HepG2 (cell line): ENCODE data around the gene SLC25A22. TPM values are rescaled to one million over a fixed set of nuclear protein-coding genes. Genes with fewer than 3 reads are reported as not detected.
A peak's percentile ranks its signal among the peaks of the same experiment; 100 is the strongest.

Experiments used
- CHD2 ChIP-seq: IDR thresholded peaks from 2 replicates; pipeline ENCODE4 v1.6.1; 2011; ENCODE audit warnings: low read depth, low read length, improper control_type of control experiment
- FOXK1 ChIP-seq: sonication (generic); formaldehyde crosslinking; IDR thresholded peaks from 2 replicates; pipeline ENCODE4 v1.4.0; 2020; ENCODE audit warnings: low read depth, missing genetic modification reagents, borderline replicate concordance
- KDM6A ChIP-seq: IDR thresholded peaks from 2 replicates; pipeline ENCODE4 v1.6.1; 2016; ENCODE audit warnings: low read depth
- MAZ ChIP-seq, 2 experiments: sonication (generic) in 1 of 2; formaldehyde crosslinking in 1 of 2; IDR thresholded peaks; 2 replicates each; pipeline versions ENCODE4 v1.5.0 to v1.6.1; 2012 to 2020; ENCODE audit warnings: low read depth in 2 of 2, mild to moderate bottlenecking in 2 of 2, borderline replicate concordance in 1 of 2, improper control_type of control experiment in 1 of 2, low read length in 1 of 2, missing genetic modification reagents in 1 of 2, moderate library complexity in 1 of 2
- MXI1 ChIP-seq: IDR thresholded peaks from 3 replicates; pipeline ENCODE4 v1.6.1; 2012; ENCODE audit warnings: low read depth, low read length, inconsistent platforms, borderline replicate concordance
- NFRKB ChIP-seq: fragments of 450-650 bp; IDR thresholded peaks from 2 replicates; pipeline ENCODE4 v1.6.1; 2017
- PAF1 ChIP-seq: IDR thresholded peaks from 2 replicates; pipeline ENCODE4 v1.6.1; 2016; ENCODE audit warnings: missing genetic modification reagents, missing compliant biosample characterization
- PRPF4 ChIP-seq: fragments of 200-400 bp; formaldehyde crosslinking; IDR thresholded peaks from 2 replicates; pipeline ENCODE4 v1.6.1; 2016; ENCODE audit warnings: low read length, low read depth; ENCODE audit not compliant: poor library complexity, severe bottlenecking
- RCOR2 ChIP-seq: IDR thresholded peaks from 2 replicates; pipeline ENCODE4 v1.6.1; 2016; ENCODE audit warnings: missing biosample characterization, missing genetic modification reagents
- REL ChIP-seq: sonication (generic); formaldehyde crosslinking; conservative IDR thresholded peaks from 2 replicates; pipeline ENCODE4 v1.8.0; 2022; ENCODE audit warnings: mild to moderate bottlenecking, missing genetic modification reagents, moderate library complexity
- SMC3 ChIP-seq: IDR thresholded peaks from 2 replicates; pipeline ENCODE4 v1.6.1; 2011; ENCODE audit warnings: low read length, improper control_type of control experiment
- ZNF496 ChIP-seq: sonication (generic); formaldehyde crosslinking; IDR thresholded peaks from 2 replicates; pipeline ENCODE4 v1.8.1; 2023; ENCODE audit warnings: mild to moderate bottlenecking, moderate library complexity, missing genetic modification reagents; ENCODE audit not compliant: insufficient replicate concordance
- ZNF543 ChIP-seq: sonication (generic); formaldehyde crosslinking; IDR thresholded peaks from 2 replicates; pipeline ENCODE4 v1.4.0; 2020; ENCODE audit warnings: mild to moderate bottlenecking, missing genetic modification reagents
- ZNF629 ChIP-seq: sonication (generic); formaldehyde crosslinking; conservative IDR thresholded peaks from 2 replicates; pipeline ENCODE4 v1.5.0; 2020; ENCODE audit warnings: missing genetic modification reagents
- polyA plus RNA-seq, 8 experiments: library from polyadenylated mRNA; depleted of rRNA in 3 of 8; stranded (reverse) in 7 of 8; unstranded in 1 of 8; fragments of >200 nt; fragmentation: Illumina TruSeq in 4 of 8; extraction: Trizol in 4 of 8; gene quantifications; 2 replicates each; pipeline versions ENCODE4 v1.2.1 to v1.2.3, GENCODE V29; 2011 to 2016; ENCODE audit warnings: low read depth in 4 of 8, missing spikeins in 1 of 8, mixed read lengths in 1 of 8; ENCODE audit not compliant: insufficient read depth in 1 of 8
- total RNA-seq, 5 experiments: library from RNA; depleted of rRNA; stranded (reverse); fragments of >200 nt; fragmentation: Illumina TruSeq; extraction: Trizol; gene quantifications; 2 replicates each; pipeline ENCODE4 v1.2.3, GENCODE V29; 2016; ENCODE audit warnings: low read depth in 1 of 5
- TF ChIP-seq, protein P1 (sequence below): sonication (generic); formaldehyde crosslinking; conservative IDR thresholded peaks from 2 replicates; pipeline ENCODE4 v1.8.0; 2022; ENCODE audit warnings: mild to moderate bottlenecking, moderate library complexity, missing genetic modification reagents
- TF ChIP-seq, protein P2 (sequence below): sonication (generic); formaldehyde crosslinking; IDR thresholded peaks from 2 replicates; pipeline ENCODE4 v1.4.0; 2020; ENCODE audit warnings: missing genetic modification reagents
- TF ChIP-seq, protein P3 (sequence below): conservative IDR thresholded peaks from 2 replicates; pipeline ENCODE4 v1.6.1; 2018; ENCODE audit warnings: missing genetic modification reagents
- TF ChIP-seq, protein P4 (sequence below): sonication (generic); formaldehyde crosslinking; IDR thresholded peaks from 2 replicates; pipeline ENCODE4 v1.4.0; 2020; ENCODE audit warnings: mild to moderate bottlenecking, missing genetic modification reagents
- TF ChIP-seq, protein P5 (sequence below): sonication (generic); formaldehyde crosslinking; IDR thresholded peaks from 2 replicates; pipeline ENCODE4 v1.8.0; 2022; ENCODE audit warnings: missing genetic modification reagents, low read depth, mild to moderate bottlenecking, borderline replicate concordance
- TF ChIP-seq, protein P6 (sequence below): IDR thresholded peaks from 2 replicates; pipeline ENCODE4 v1.6.1; 2016

Gene SLC25A22
- total and polyA plus RNA-seq, 2 of the 13 experiments (the other 11 are each of a cell fraction or from before 2014, with no cell fraction given) = 12.4 to 19.2 TPM

DNA sequence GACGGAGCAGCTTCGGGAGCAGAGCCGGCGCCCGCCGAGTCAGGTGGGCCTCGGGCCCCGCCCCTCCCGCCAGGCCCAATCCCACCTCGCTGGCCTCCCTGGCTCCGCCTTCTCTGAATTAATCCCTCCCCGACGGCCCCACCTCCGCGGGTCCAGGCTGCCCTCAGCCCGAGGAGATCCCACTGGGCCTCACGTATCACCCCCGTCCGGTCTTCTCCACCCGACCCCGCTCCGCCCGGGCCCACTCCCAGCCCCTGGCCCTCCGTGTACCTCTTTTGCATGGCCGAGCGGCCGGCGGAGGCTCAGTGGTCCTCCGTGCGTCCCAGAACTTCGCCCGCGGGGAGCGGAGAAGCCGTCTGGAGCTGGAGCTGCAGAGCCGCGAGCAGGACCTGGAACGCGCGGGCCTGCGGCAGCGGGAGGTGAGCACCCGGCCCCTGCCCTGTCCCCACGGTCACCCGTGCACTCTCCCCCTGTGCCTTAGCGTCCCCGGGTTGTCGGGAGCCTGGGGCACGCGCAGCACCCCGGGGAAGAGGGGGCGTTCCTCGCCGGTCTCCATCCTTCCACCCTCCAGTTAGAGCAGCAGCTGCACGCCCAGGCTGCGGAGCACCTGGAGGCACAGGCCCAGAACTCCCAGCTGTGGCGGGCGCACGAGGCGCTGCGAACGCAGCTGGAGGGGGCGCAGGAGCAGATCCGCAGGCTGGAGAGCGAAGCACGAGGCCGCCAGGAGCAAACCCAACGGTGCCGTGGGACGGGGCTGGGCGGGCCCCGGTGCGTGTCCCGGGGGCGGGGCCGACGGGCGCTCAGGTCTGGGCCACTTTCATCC lies 32.4 kb upstream of the SLC25A22 start (continued):
- 0 out of 2 replicates have a peak, but pooled peaks have one; percentile 26 for TF ChIP-seq MAZ (IDR thresholded peaks at IDR 0.05; ENCODE audit: borderline replicate concordance, low read depth, low read length)
- peak; percentile 59 for TF ChIP-seq MAZ (CRISPR knock-in tag; IDR thresholded peaks at IDR 0.05; ENCODE audit: low read depth)
- TF ChIP-seq NFRKB = no peak
- no peak for TF ChIP-seq SMC3
- TF ChIP-seq ZNF629 (CRISPR knock-in tag) = no peak
- TF ChIP-seq, protein P1, sequence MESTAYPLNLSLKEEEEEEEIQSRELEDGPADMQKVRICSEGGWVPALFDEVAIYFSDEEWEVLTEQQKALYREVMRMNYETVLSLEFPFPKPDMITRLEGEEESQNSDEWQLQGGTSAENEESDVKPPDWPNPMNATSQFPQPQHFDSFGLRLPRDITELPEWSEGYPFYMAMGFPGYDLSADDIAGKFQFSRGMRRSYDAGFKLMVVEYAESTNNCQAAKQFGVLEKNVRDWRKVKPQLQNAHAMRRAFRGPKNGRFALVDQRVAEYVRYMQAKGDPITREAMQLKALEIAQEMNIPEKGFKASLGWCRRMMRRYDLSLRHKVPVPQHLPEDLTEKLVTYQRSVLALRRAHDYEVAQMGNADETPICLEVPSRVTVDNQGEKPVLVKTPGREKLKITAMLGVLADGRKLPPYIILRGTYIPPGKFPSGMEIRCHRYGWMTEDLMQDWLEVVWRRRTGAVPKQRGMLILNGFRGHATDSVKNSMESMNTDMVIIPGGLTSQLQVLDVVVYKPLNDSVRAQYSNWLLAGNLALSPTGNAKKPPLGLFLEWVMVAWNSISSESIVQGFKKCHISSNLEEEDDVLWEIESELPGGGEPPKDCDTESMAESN = 0 out of 2 replicates have a peak, but pooled peaks have one; percentile 20
- TF ChIP-seq, protein P2, sequence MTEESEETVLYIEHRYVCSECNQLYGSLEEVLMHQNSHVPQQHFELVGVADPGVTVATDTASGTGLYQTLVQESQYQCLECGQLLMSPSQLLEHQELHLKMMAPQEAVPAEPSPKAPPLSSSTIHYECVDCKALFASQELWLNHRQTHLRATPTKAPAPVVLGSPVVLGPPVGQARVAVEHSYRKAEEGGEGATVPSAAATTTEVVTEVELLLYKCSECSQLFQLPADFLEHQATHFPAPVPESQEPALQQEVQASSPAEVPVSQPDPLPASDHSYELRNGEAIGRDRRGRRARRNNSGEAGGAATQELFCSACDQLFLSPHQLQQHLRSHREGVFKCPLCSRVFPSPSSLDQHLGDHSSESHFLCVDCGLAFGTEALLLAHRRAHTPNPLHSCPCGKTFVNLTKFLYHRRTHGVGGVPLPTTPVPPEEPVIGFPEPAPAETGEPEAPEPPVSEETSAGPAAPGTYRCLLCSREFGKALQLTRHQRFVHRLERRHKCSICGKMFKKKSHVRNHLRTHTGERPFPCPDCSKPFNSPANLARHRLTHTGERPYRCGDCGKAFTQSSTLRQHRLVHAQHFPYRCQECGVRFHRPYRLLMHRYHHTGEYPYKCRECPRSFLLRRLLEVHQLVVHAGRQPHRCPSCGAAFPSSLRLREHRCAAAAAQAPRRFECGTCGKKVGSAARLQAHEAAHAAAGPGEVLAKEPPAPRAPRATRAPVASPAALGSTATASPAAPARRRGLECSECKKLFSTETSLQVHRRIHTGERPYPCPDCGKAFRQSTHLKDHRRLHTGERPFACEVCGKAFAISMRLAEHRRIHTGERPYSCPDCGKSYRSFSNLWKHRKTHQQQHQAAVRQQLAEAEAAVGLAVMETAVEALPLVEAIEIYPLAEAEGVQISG = peak; percentile 31; the same call in 1 of the 2 replicates
- TF ChIP-seq, protein P3, sequence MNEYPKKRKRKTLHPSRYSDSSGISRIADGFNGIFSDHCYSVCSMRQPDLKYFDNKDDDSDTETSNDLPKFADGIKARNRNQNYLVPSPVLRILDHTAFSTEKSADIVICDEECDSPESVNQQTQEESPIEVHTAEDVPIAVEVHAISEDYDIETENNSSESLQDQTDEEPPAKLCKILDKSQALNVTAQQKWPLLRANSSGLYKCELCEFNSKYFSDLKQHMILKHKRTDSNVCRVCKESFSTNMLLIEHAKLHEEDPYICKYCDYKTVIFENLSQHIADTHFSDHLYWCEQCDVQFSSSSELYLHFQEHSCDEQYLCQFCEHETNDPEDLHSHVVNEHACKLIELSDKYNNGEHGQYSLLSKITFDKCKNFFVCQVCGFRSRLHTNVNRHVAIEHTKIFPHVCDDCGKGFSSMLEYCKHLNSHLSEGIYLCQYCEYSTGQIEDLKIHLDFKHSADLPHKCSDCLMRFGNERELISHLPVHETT (CRISPR knock-in tag) = no peak
- peak; percentile 52; the same call in 1 of the 3 replicates for TF ChIP-seq MXI1
- TF ChIP-seq ZNF543 (CRISPR knock-in tag) = no peak
- TF ChIP-seq, protein P4, sequence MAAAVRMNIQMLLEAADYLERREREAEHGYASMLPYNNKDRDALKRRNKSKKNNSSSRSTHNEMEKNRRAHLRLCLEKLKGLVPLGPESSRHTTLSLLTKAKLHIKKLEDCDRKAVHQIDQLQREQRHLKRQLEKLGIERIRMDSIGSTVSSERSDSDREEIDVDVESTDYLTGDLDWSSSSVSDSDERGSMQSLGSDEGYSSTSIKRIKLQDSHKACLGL (CRISPR knock-in tag) = peak; percentile 76
- TF ChIP-seq PRPF4 = no peak
- no peak for TF ChIP-seq KDM6A (CRISPR knock-in tag)
- no peak for TF ChIP-seq ZNF496
- TF ChIP-seq FOXK1 (CRISPR knock-in tag) = no peak
- TF ChIP-seq RCOR2 = no peak
- TF ChIP-seq REL = no peak
- TF ChIP-seq, protein P5, sequence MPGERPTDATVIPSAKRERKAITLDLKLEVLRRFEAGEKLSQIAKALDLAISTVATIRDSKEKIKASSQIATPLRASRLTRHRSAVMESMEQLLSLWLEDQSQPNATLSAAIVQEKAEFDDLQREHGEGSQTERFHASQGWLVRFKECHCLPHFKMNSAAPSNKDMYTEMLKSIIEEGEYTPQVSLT = no peak
- TF ChIP-seq, protein P6, sequence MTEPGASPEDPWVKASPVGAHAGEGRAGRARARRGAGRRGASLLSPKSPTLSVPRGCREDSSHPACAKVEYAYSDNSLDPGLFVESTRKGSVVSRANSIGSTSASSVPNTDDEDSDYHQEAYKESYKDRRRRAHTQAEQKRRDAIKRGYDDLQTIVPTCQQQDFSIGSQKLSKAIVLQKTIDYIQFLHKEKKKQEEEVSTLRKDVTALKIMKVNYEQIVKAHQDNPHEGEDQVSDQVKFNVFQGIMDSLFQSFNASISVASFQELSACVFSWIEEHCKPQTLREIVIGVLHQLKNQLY (CRISPR knock-in tag) = no peak
- no peak for TF ChIP-seq CHD2
- TF ChIP-seq PAF1 (CRISPR knock-in tag) = no peak
